K562 (cell line): ENCODE data around the gene KLK15. TPM values are rescaled to one million over a fixed set of nuclear protein-coding genes. Genes with fewer than 3 reads are reported as not detected.
A peak's percentile ranks its signal among the peaks of the same experiment; 100 is the strongest.

Source experiments
- ATAC-seq: fragments of 200-7000 bp; cut with Tn5 transposase; 3 replicates; pipeline ENCODE4 v1.9.1; 2020; ENCODE audit warnings: moderate library complexity
- BruUV-seq: library from RNA; stranded (reverse); fragments of 400-500 nt; replicated peaks from 2 replicates; lab custom pipeline; 2021; lab: Mats Ljungman, UMichigan
- CTCF ChIA-PET: fragments of 300-600 bp; formaldehyde crosslinking; extraction: SDS; loops from one replicate; lab custom pipeline; 2021; ENCODE audit warnings: low intra/inter-chr PET ratio; lab: Yijun Ruan, JAX
- POLR2A ChIA-PET: fragments of 300-600, 350-650 bp; sonication (Branson Sonifier 250); formaldehyde crosslinking; extraction: SDS; loops from one replicate; lab custom pipeline; 2021; ENCODE audit warnings: antibody characterized with exemption, inconsistent platforms; lab: Yijun Ruan, JAX
- DNase-seq, 4 experiments: peaks; one replicate each; pipeline versions ENCODE4 v3.0.0 to v3.0.0-alpha.2; 2011 to 2018; ENCODE audit warnings: low spot score in 3 of 4, mixed read lengths in 3 of 4; ENCODE audit errors: extremely low read depth in 1 of 4
- FAIRE-seq: peaks from 2 replicates; lab custom pipeline; 2011; peaks lifted over from hg19 to GRCh38; lab: Jason Lieb, UNC
- H2AFZ ChIP-seq: 2 replicates; pipeline ENCODE4 v1.6.0; 2011; ENCODE audit warnings: low read depth, low read length, control low read depth, inconsistent platforms
- H3K27ac ChIP-seq: fragments of 200-600 bp; 3 replicates; pipeline ENCODE4 v1.8.0; 2011; ENCODE audit warnings: low read depth, mild to moderate bottlenecking, control low read depth, inconsistent platforms, low read length, moderate library complexity, mixed read lengths; ENCODE audit errors: extremely low read depth
- H3K27me3 ChIP-seq, 2 experiments: fragments of 300-600 bp in 1 of 2; 2 replicates in 1 of 2; 3 replicates in 1 of 2; pipeline versions ENCODE4 v1.6.0 to v1.8.0; 2011; ENCODE audit warnings: inconsistent platforms in 2 of 2, low read length in 2 of 2, mild to moderate bottlenecking in 1 of 2, mixed read lengths in 1 of 2, moderate library complexity in 1 of 2; ENCODE audit not compliant: control insufficient read depth in 2 of 2, insufficient read depth in 2 of 2
- H3K36me3 ChIP-seq: fragments of 300-600 bp; 3 replicates; pipeline ENCODE4 v1.8.0; 2011; ENCODE audit warnings: mild to moderate bottlenecking, low read length, inconsistent platforms; ENCODE audit not compliant: control insufficient read depth, insufficient read depth
- H3K4me1 ChIP-seq, 2 experiments: fragments of 200-600 bp in 1 of 2; replicated peaks in 1 of 2; 2 replicates in 1 of 2; 3 replicates in 1 of 2; pipeline versions ENCODE4 v1.5.1 to v1.8.0; 2011; ENCODE audit warnings: inconsistent platforms in 2 of 2, low read length in 2 of 2, mild to moderate bottlenecking in 1 of 2, mixed read lengths in 1 of 2, moderate library complexity in 1 of 2; ENCODE audit not compliant: control insufficient read depth in 2 of 2, insufficient read depth in 2 of 2
- H3K4me2 ChIP-seq: 2 replicates; pipeline ENCODE4 v1.6.1; 2011; ENCODE audit warnings: low read length, control low read depth, inconsistent platforms, mixed read lengths; ENCODE audit not compliant: insufficient read depth
- H3K4me3 ChIP-seq: fragments of 200-600 bp; sonication (generic), shearing (Covaris generic); 2 replicates; pipeline ENCODE4 v1.5.1; 2016; ENCODE audit warnings: control low read depth, inconsistent platforms
- H3K79me2 ChIP-seq: fragments of 200-600 bp; 3 replicates; pipeline ENCODE4 v1.8.0; 2011; ENCODE audit warnings: low read length, inconsistent platforms; ENCODE audit not compliant: control insufficient read depth, insufficient read depth
- H3K9ac ChIP-seq, 2 experiments: 2 replicates each; pipeline versions ENCODE4 v1.6.0 to v1.6.1; 2011; ENCODE audit warnings: low read depth in 2 of 2, low read length in 2 of 2, control low read depth in 1 of 2, inconsistent platforms in 1 of 2, mild to moderate bottlenecking in 1 of 2, mixed read lengths in 1 of 2; ENCODE audit not compliant: insufficient read depth in 1 of 2
- H3K9me1 ChIP-seq: one replicate; pipeline ENCODE4 v1.6.0; 2011; ENCODE audit warnings: inconsistent platforms, mild to moderate bottlenecking, low read length, moderate library complexity; ENCODE audit not compliant: control insufficient read depth, insufficient read depth
- H3K9me3 ChIP-seq: replicated peaks from 2 replicates; pipeline ENCODE4 v1.5.1; 2011; ENCODE audit warnings: low read depth, low read length, inconsistent platforms; ENCODE audit not compliant: control insufficient read depth, insufficient read depth
- H4K20me1 ChIP-seq: replicated peaks from 2 replicates; pipeline ENCODE4 v1.6.1; 2011; ENCODE audit warnings: low read length, inconsistent platforms, mixed read lengths; ENCODE audit not compliant: control insufficient read depth, insufficient read depth
- ASH1L ChIP-seq: fragments of 450-650 bp; IDR thresholded peaks from 2 replicates; pipeline ENCODE4 v1.6.1; 2018; ENCODE audit warnings: borderline replicate concordance, mild to moderate bottlenecking, low read depth; ENCODE audit not compliant: partially characterized antibody
- CTCF ChIP-seq, 3 experiments: IDR thresholded peaks in 2 of 3; conservative IDR thresholded peaks in 1 of 3; 2 replicates each; pipeline ENCODE4 v1.5.1; 2011 to 2012; ENCODE audit warnings: low read length in 3 of 3, mild to moderate bottlenecking in 3 of 3, control low read depth in 2 of 3, improper control_type of control experiment in 1 of 3, inconsistent platforms in 1 of 3, low read depth in 1 of 3, mixed read lengths in 1 of 3, moderate library complexity in 1 of 3; ENCODE audit not compliant: insufficient read depth in 2 of 3
- E2F1 ChIP-seq: sonication (generic); formaldehyde crosslinking; IDR thresholded peaks from 2 replicates; pipeline ENCODE4 v1.8.1; 2023; ENCODE audit warnings: mild to moderate bottlenecking, missing genetic modification reagents, moderate library complexity
- MCM5 ChIP-seq: fragments of 450-650 bp; IDR thresholded peaks from 2 replicates; pipeline ENCODE4 v1.6.1; 2016; ENCODE audit warnings: low read depth
- MEF2A ChIP-seq: IDR thresholded peaks from 2 replicates; pipeline ENCODE4 v1.6.1; 2011; ENCODE audit warnings: low read depth, mild to moderate bottlenecking, low read length, moderate library complexity; ENCODE audit not compliant: control insufficient read depth
- ZNF124 ChIP-seq: sonication (generic); formaldehyde crosslinking; IDR thresholded peaks from 2 replicates; pipeline ENCODE4 v1.8.1; 2022; ENCODE audit warnings: missing genetic modification reagents
- ZNF143 ChIP-seq: sonication (generic); formaldehyde crosslinking; IDR thresholded peaks from 2 replicates; pipeline ENCODE4 v1.9.0; 2022; ENCODE audit warnings: mild to moderate bottlenecking, missing genetic modification reagents
- ZNF217 ChIP-seq: sonication (generic); formaldehyde crosslinking; IDR thresholded peaks from 2 replicates; pipeline ENCODE4 v1.8.0; 2022; ENCODE audit warnings: mild to moderate bottlenecking, missing genetic modification reagents
- ZNF24 ChIP-seq: fragments of 450-650 bp; IDR thresholded peaks from 2 replicates; pipeline ENCODE4 v1.6.1; 2016
- WGBS: fragments of 100-300 bp; shearing (Covaris generic); methylation state at CpG from one replicate; pipeline ENCODE4 v1.1.6; 2016; ENCODE audit warnings: low coverage, mixed read lengths; ENCODE audit not compliant: insufficient coverage; ENCODE audit errors: missing lambda C conversion rate; 5-methylcytosine and 5-hydroxymethylcytosine counted together
- in situ Hi-C: fragments of 300-500 bp; cut with MboI; formaldehyde crosslinking; loops from 4 replicates; pipeline ENCODE4 v1.15.0; 2018; ENCODE audit warnings: inconsistent platforms, mixed read lengths
- intact Hi-C: fragments of 100-400 bp; cut with micrococcal nuclease; formaldehyde crosslinking; loops from 2 replicates; pipeline ENCODE4 v1.14.2; 2022
- polyA plus RNA-seq, 8 experiments: library from polyadenylated mRNA; depleted of rRNA in 4 of 8; stranded (reverse) in 5 of 8; unstranded in 3 of 8; fragments of >200 nt; fragmentation: Nextera tagmentation in 2 of 8; fragmentation: Illumina TruSeq in 1 of 8; extraction: Ambion mirVana in 2 of 8; extraction: Trizol in 1 of 8; gene quantifications; 2 replicates each; pipeline versions ENCODE4 v1.2.1 to v1.2.3, GENCODE V29; 2011 to 2014; ENCODE audit warnings: inconsistent platforms in 1 of 8, missing spikeins in 1 of 8
- total RNA-seq, 7 experiments: library from RNA; depleted of rRNA in 6 of 7; stranded (reverse); fragments of >200 nt in 6 of 7; fragmentation: Illumina TruSeq in 2 of 7; extraction: Trizol in 2 of 7; gene quantifications; 2 replicates each; pipeline versions ENCODE4 v1.2.1 to v1.2.3, GENCODE V29; 2011 to 2021; ENCODE audit warnings: low replicate concordance in 1 of 7

The KLK15 gene
- total and polyA plus RNA-seq, 9 of the 15 experiments (the other 6 are each of a cell fraction or from before 2014, with no cell fraction given), result not detected

DNA sequence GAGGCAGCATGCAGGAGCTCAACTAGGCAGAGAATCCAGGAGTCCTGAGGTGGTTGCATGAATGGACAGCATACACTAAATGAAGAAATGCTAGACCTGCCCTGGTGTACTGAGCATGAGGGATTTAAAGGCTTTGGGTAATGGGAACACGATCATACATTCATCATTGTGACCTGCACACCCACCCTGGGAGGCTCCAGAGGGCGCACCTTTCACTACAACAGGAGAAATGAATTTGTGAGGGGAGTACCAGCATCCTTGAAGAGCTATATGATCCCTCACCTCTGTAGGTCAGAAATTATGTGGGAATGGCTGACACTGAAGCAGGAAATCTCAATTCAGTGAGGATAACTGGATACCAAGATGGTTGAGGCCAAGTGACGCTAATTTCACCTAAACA, 48.8 kb upstream of the KLK15 start:
- no peak overlapping the region for H3K27ac ChIP-seq
- intact Hi-C loops (no loop called here), in situ Hi-C loops (no loop called here)
- BruUV-seq, result no TSS peak
- no peak overlapping the region for H3K4me3 ChIP-seq
- TF ChIP-seq ZNF24 (0 out of 2 replicates have a peak, but pooled peaks have one; percentile 46), MCM5 (no peak), CTCF (IDR thresholded peaks at IDR 0.05 in 2 of 3, conservative IDR thresholded peaks at IDR 0.05 in 1 of 3; ENCODE audit: insufficient read depth in 2 of 3, low read depth in 1 of 3, low read length in 3 of 3) (peak; percentile 26 to 42 (median 29); a peak in 4 of 6 replicates)
- H3K9me3 ChIP-seq, result no peaks in the 10 kb centered on the region
- 0% methylated on average over 3 of the region's 3 CpGs for WGBS
- no peak overlapping the region for H2AFZ ChIP-seq
- no peak overlapping the region for H3K9ac ChIP-seq
- peak in 2 of 4 experiments; percentile 18 to 26 for DNase-seq
- CTCF ChIA-PET, result no interaction called here
- no peaks in the 10 kb centered on the region for H3K9me1 ChIP-seq
- no peak for FAIRE-seq
- no peaks in the 10 kb centered on the region for H3K79me2 ChIP-seq
- peak; percentile 53; the same call in 2 of the 3 replicates for ATAC-seq
- H3K36me3 ChIP-seq, result no peaks in the 10 kb centered on the region
- peaks cover 8 to 37% of the 10 kb centered on the region in 2 experiments for H3K27me3 ChIP-seq
- no peaks in the 10 kb centered on the region for H4K20me1 ChIP-seq
- no peak overlapping the region for H3K4me2 ChIP-seq
- POLR2A ChIA-PET, result no interaction called here
- peaks cover 13 to 15% of the 10 kb centered on the region in 2 experiments for H3K4me1 ChIP-seq

GRCh38 chr19:50880241-50880640, 46.9 kb upstream of the KLK15 start:
- FAIRE-seq, result no peak
- WGBS, result 3% methylated on average over 5 of the region's 5 CpGs
- Histone ChIP-seq H3K27me3 (peaks cover 16 to 45% of the 10 kb centered on the region in 2 experiments), H3K9ac (no peak overlapping the region), H3K9me3 (no peaks in the 10 kb centered on the region), H3K4me3 (no peak overlapping the region), H4K20me1 (no peaks in the 10 kb centered on the region), H3K36me3 (no peaks in the 10 kb centered on the region), H3K27ac (no peak overlapping the region), H3K9me1 (no peaks in the 10 kb centered on the region), H3K79me2 (no peaks in the 10 kb centered on the region), H3K4me2 (no peak overlapping the region), H2AFZ (no peak overlapping the region), H3K4me1 (peaks cover 15 to 18% of the 10 kb centered on the region in 2 experiments)
- POLR2A ChIA-PET, result no interaction called here
- intact Hi-C loops (no loop called here), in situ Hi-C loops (no loop called here)
- ATAC-seq, result no peak
- CTCF ChIA-PET, result interaction anchor here (0.6 kb wide), 1 partner anchor 217 kb away, joined by 3 read pairs; no protein-coding TSS in a partner anchor
- TF ChIP-seq ZNF217, result no peak
- no peak for TF ChIP-seq ZNF124 (CRISPR knock-in tag)
- TF ChIP-seq ZNF143, result no peak
- TF ChIP-seq ASH1L, result no peak
- TF ChIP-seq E2F1 (CRISPR knock-in tag), result no peak
- no peak for TF ChIP-seq MEF2A
- DNase-seq, result no peak
- no TSS peak for BruUV-seq
